OCI-LY3 (cell line): Measurements from ENCODE around the gene COL16A1.

Source experiments
- H2AFZ ChIP-seq: fragments of 200-600, 300-600 bp; shearing (Covaris generic); 2 replicates; pipeline ENCODE4 v1.6.0; 2014; ENCODE audit warnings: antibody characterized with exemption, low read depth, low read length
- H3K27ac ChIP-seq: fragments of 200-600, 300-600 bp; sonication (generic); 2 replicates; pipeline ENCODE4 v1.5.1; 2014; ENCODE audit warnings: mild to moderate bottlenecking, low read length, moderate library complexity, mixed read lengths
- H3K27me3 ChIP-seq: fragments of 200-600, 300-600 bp; sonication (generic); 2 replicates; pipeline ENCODE4 v1.6.1; 2014; ENCODE audit warnings: low read depth, low read length, mixed read lengths
- H3K36me3 ChIP-seq: fragments of 200-600, 300-600 bp; sonication (generic); replicated peaks from 2 replicates; pipeline ENCODE3; 2014; ENCODE audit warnings: low read depth, low read length, mixed read lengths
- H3K4me1 ChIP-seq: fragments of 300-600, 200-600 bp; sonication (generic); 2 replicates; pipeline ENCODE4 v1.6.1; 2014; ENCODE audit warnings: low read length, mixed read lengths
- H3K4me2 ChIP-seq: fragments of 200-600, 300-600 bp; sonication (generic); 2 replicates; pipeline ENCODE4 v1.6.1; 2014; ENCODE audit warnings: low read length, mixed read lengths
- H3K4me3 ChIP-seq: fragments of 300-600, 200-600 bp; sonication (generic); 2 replicates; pipeline ENCODE4 v1.5.1; 2014; ENCODE audit warnings: antibody characterized with exemption, mild to moderate bottlenecking, low read length, moderate library complexity
- H3K79me2 ChIP-seq: fragments of 300-600, 200-600 bp; shearing (Covaris generic); 2 replicates; pipeline ENCODE4 v1.6.1; 2014; ENCODE audit warnings: mild to moderate bottlenecking, low read length, mixed read lengths
- H3K9ac ChIP-seq: fragments of 300-600, 200-600 bp; shearing (Covaris generic); 2 replicates; pipeline ENCODE4 v1.6.0; 2014; ENCODE audit warnings: mild to moderate bottlenecking, low read length, moderate library complexity
- H3K9me3 ChIP-seq: fragments of 200-600, 300-600 bp; shearing (Covaris generic); 2 replicates; pipeline ENCODE4 v1.6.1; 2014; ENCODE audit warnings: low read length, mixed read lengths; ENCODE audit not compliant: insufficient read depth
- H4K20me1 ChIP-seq: fragments of 200-600, 300-600 bp; sonication (generic); 2 replicates; pipeline ENCODE4 v1.6.1; 2016; ENCODE audit warnings: low read length, mixed read lengths; ENCODE audit not compliant: insufficient read depth
- EZH2phosphoT487 ChIP-seq: fragments of 200-600 bp; shearing (Covaris generic); IDR thresholded peaks from 2 replicates; pipeline ENCODE4 v1.6.1; 2018; ENCODE audit warnings: antibody characterized with exemption, mixed run types, low read depth
- TF ChIP-seq, protein P1 (sequence below): fragments of 200-600, 300-600 bp; sonication (generic); IDR thresholded peaks from 2 replicates; pipeline ENCODE4 v1.5.1; 2014; ENCODE audit warnings: antibody characterized with exemption, low read length, low read depth

The COL16A1 gene

DNA sequence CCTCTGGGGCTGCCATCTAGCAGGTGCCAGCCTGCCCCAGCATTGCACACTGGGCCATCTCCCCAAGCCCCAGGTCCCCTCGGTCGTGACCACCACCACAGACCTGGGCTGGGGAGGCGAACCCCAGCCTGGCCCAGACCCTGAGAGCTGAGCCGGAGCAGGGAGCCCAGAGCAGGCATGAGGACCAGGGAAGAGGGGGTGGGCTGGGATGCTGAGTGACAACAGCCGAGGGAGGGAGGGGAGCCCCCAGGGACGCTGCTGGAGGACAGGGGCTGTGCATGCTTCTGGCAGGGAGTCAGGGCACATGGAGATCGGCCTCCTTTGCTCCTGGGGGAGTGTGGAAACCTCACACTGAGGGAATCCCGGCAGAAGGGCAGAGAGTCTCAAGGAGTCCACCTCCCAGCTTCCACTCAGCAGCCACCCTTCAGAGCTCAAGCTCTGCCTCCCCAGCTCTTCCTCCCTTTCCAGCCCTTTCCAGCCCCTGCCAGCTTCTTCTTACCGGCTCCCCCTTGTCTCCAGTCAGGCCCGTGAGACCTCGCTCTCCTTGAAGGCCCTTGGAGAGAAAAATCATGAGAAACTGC lies 35.4 kb downstream of the COL16A1 start:
- Histone ChIP-seq H3K9me3 (no peaks in the 10 kb centered on the region), H2AFZ (no peak overlapping the region), H3K36me3 (no peaks in the 10 kb centered on the region), H3K27me3 (0 out of 2 replicates have a peak, but pooled peaks cover 3% of the 10 kb centered on the region), H3K4me3 (no peak overlapping the region), H3K27ac (no peak overlapping the region), H4K20me1 (no peaks in the 10 kb centered on the region), H3K79me2 (no peaks in the 10 kb centered on the region), H3K9ac (no peak overlapping the region), H3K4me1 (no peaks in the 10 kb centered on the region), H3K4me2 (no peak overlapping the region)
- TF ChIP-seq, protein P1, sequence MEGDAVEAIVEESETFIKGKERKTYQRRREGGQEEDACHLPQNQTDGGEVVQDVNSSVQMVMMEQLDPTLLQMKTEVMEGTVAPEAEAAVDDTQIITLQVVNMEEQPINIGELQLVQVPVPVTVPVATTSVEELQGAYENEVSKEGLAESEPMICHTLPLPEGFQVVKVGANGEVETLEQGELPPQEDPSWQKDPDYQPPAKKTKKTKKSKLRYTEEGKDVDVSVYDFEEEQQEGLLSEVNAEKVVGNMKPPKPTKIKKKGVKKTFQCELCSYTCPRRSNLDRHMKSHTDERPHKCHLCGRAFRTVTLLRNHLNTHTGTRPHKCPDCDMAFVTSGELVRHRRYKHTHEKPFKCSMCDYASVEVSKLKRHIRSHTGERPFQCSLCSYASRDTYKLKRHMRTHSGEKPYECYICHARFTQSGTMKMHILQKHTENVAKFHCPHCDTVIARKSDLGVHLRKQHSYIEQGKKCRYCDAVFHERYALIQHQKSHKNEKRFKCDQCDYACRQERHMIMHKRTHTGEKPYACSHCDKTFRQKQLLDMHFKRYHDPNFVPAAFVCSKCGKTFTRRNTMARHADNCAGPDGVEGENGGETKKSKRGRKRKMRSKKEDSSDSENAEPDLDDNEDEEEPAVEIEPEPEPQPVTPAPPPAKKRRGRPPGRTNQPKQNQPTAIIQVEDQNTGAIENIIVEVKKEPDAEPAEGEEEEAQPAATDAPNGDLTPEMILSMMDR, result no peak
- TF ChIP-seq EZH2phosphoT487, result no peak

- no peaks in the 10 kb centered on the region for H3K9me3 ChIP-seq
- H3K27ac ChIP-seq, result no peak overlapping the region
- no peaks in the 10 kb centered on the region for H3K36me3 ChIP-seq
- no peaks in the 10 kb centered on the region for H4K20me1 ChIP-seq
- 0 out of 2 replicates have a peak, but pooled peaks cover 3% of the 10 kb centered on the region for H3K27me3 ChIP-seq
- no peak overlapping the region for H2AFZ ChIP-seq
- H3K4me2 ChIP-seq, result no peak overlapping the region
- H3K4me3 ChIP-seq, result no peak overlapping the region
- H3K9ac ChIP-seq, result no peak overlapping the region
- no peaks in the 10 kb centered on the region for H3K4me1 ChIP-seq
- TF ChIP-seq, protein P1, result no peak
- TF ChIP-seq EZH2phosphoT487, result no peak
- no peaks in the 10 kb centered on the region for H3K79me2 ChIP-seq
Observed at GRCh38 chr1:31667065-31667785, 36.6 kb downstream of the COL16A1 start.

DNA sequence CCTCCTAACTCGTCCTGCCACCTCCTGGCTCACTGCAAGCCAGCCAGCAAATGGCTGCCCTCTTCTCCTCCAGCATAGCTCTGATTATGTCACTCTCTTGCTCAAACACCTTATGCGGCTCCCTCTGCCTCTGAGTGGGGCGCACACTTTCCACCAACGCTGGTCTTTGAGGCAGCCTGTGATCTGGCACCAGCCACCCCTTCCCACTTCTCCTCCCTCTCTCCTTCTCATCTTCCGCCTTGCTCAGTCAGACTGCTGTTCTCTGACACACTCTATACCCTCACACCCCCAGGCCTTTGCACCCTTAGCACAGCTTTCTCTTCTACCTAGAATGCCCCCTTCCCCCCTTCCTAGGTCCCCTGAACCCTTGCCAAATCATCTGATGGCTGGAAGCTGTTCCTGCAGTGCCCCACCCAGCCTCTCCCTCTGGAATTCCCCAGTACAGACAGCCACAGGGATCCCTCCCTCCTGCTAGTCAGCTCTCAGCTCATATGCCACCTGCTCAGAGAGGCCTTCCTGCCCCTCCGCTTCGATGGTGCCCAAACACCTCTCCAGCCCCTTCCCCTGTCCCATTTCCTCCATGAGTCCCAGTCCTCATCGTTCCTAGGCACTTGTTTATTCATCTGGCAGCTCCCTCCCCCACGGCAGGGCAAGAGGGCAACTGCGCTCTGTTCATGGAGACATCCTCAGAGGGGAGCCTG lies 37.4 kb downstream of the COL16A1 start:
- Histone ChIP-seq H3K4me1 (no peaks in the 10 kb centered on the region), H3K9ac (no peak overlapping the region), H3K27ac (no peak overlapping the region), H3K27me3 (0 out of 2 replicates have a peak, but pooled peaks cover 3% of the 10 kb centered on the region), H3K9me3 (no peaks in the 10 kb centered on the region), H2AFZ (no peak overlapping the region), H4K20me1 (no peaks in the 10 kb centered on the region), H3K4me2 (no peak overlapping the region), H3K36me3 (no peaks in the 10 kb centered on the region), H3K79me2 (no peaks in the 10 kb centered on the region), H3K4me3 (no peak overlapping the region)
- no peak for TF ChIP-seq EZH2phosphoT487
- TF ChIP-seq, protein P1, result no peak

GRCh38 chr1:31665234-31665878 lies 38.5 kb downstream of the COL16A1 start:
- TF ChIP-seq EZH2phosphoT487, result no peak
- TF ChIP-seq, protein P1, result no peak
- no peaks in the 10 kb centered on the region for H3K9me3 ChIP-seq
- no peak overlapping the region for H3K4me2 ChIP-seq
- no peak overlapping the region for H2AFZ ChIP-seq
- H3K9ac ChIP-seq, result no peak overlapping the region
- H3K4me3 ChIP-seq, result no peak overlapping the region
- no peaks in the 10 kb centered on the region for H3K79me2 ChIP-seq
- no peaks in the 10 kb centered on the region for H3K36me3 ChIP-seq
- no peak overlapping the region for H3K27ac ChIP-seq
- H3K4me1 ChIP-seq, result peaks cover 3% of the 10 kb centered on the region; the same call in 1 of the 2 replicates
- H3K27me3 ChIP-seq, result 0 out of 2 replicates have a peak, but pooled peaks cover 3% of the 10 kb centered on the region
- H4K20me1 ChIP-seq, result no peaks in the 10 kb centered on the region
